Endothelial cell (in vitro differentiated cells): ENCODE data around the gene CCDC178. TPM values are rescaled to one million over a fixed set of nuclear protein-coding genes. Genes with fewer than 3 reads are reported as not detected.

Experiments
- DNase-seq: peaks from one replicate; pipeline ENCODE4 v3.0.0; 2021; ENCODE audit warnings: low spot score
- H3K27ac Mint-ChIP-seq: one replicate; pipeline ENCODE4 v1.8.0; 2021; ENCODE audit warnings: mixed read lengths, inconsistent platforms; ENCODE audit not compliant: unreplicated experiment
- H3K27me3 Mint-ChIP-seq: one replicate; pipeline ENCODE4 v1.8.0; 2021; ENCODE audit warnings: mild to moderate bottlenecking, moderate library complexity, mixed read lengths, inconsistent platforms; ENCODE audit not compliant: unreplicated experiment
- H3K36me3 Mint-ChIP-seq: one replicate; pipeline ENCODE4 v1.8.0; 2021; ENCODE audit warnings: mild to moderate bottlenecking, low read depth, mixed read lengths, inconsistent platforms; ENCODE audit not compliant: unreplicated experiment
- H3K4me1 Mint-ChIP-seq: one replicate; pipeline ENCODE4 v1.8.0; 2021; ENCODE audit warnings: mild to moderate bottlenecking, mixed read lengths, inconsistent platforms; ENCODE audit not compliant: unreplicated experiment
- H3K4me3 Mint-ChIP-seq: one replicate; pipeline ENCODE4 v1.8.0; 2021; ENCODE audit warnings: mild to moderate bottlenecking, mixed read lengths, inconsistent platforms; ENCODE audit not compliant: unreplicated experiment
- H3K9me3 Mint-ChIP-seq: one replicate; pipeline ENCODE4 v1.8.0; 2021; ENCODE audit warnings: mixed read lengths, inconsistent platforms; ENCODE audit not compliant: unreplicated experiment
- CTCF ChIP-seq: fragments of 200-600 bp; sonication (generic); IDR thresholded peaks from one replicate; pipeline ENCODE4 v1.5.0; 2021; ENCODE audit warnings: antibody characterized with exemption; ENCODE audit not compliant: unreplicated experiment
- total RNA-seq: library from RNA; stranded (reverse); fragmentation: NEBNext Ultra II Directional; extraction: Animal tissue kit (Norgen Biotek cat#: 25700); gene quantifications from one replicate; pipeline ENCODE4 v1.2.1, GENCODE V29; 2021; ENCODE audit not compliant: unreplicated experiment

Gene CCDC178
- total RNA-seq, 1 donor from 2014 or later: 5.3 TPM

GRCh38 chr18:33161131-33161530, 279.4 kb downstream of the CCDC178 start:
- H3K4me3 Mint-ChIP-seq: no peak overlapping the region
- no peak overlapping the region for H3K27ac Mint-ChIP-seq
- peaks cover 6% of the 10 kb centered on the region for H3K4me1 Mint-ChIP-seq
- TF ChIP-seq CTCF: no peak
- H3K9me3 Mint-ChIP-seq: no peaks in the 10 kb centered on the region
- H3K27me3 Mint-ChIP-seq: no peaks in the 10 kb centered on the region
- no peak for DNase-seq
- H3K36me3 Mint-ChIP-seq: no peaks in the 10 kb centered on the region

- Mint-ChIP-seq H3K4me1 (peaks cover 6% of the 10 kb centered on the region), H3K9me3 (no peaks in the 10 kb centered on the region), H3K36me3 (no peaks in the 10 kb centered on the region), H3K27me3 (no peaks in the 10 kb centered on the region), H3K4me3 (no peak overlapping the region), H3K27ac (no peak overlapping the region)
- TF ChIP-seq CTCF: no peak
- no peak for DNase-seq
Observed at GRCh38 chr18:33159151-33159550, 281.4 kb downstream of the CCDC178 start.

- no peaks in the 10 kb centered on the region for H3K9me3 Mint-ChIP-seq
- peaks cover 6% of the 10 kb centered on the region for H3K4me1 Mint-ChIP-seq
- DNase-seq: no peak
- TF ChIP-seq CTCF: no peak
- H3K27me3 Mint-ChIP-seq: no peaks in the 10 kb centered on the region
- no peak overlapping the region for H3K27ac Mint-ChIP-seq
- no peaks in the 10 kb centered on the region for H3K36me3 Mint-ChIP-seq
- no peak overlapping the region for H3K4me3 Mint-ChIP-seq
Observed at GRCh38 chr18:33157893-33158292, 282.6 kb downstream of the CCDC178 start.

GRCh38 chr18:33156906-33157470, 283.5 kb downstream of the CCDC178 start:
- no peaks in the 10 kb centered on the region for H3K36me3 Mint-ChIP-seq
- H3K4me1 Mint-ChIP-seq: peaks cover 10% of the 10 kb centered on the region
- DNase-seq: no peak
- no peaks in the 10 kb centered on the region for H3K27me3 Mint-ChIP-seq
- no peak overlapping the region for H3K27ac Mint-ChIP-seq
- TF ChIP-seq CTCF: no peak
- H3K4me3 Mint-ChIP-seq: no peak overlapping the region
- H3K9me3 Mint-ChIP-seq: no peaks in the 10 kb centered on the region

- H3K9me3 Mint-ChIP-seq: no peaks in the 10 kb centered on the region
- H3K36me3 Mint-ChIP-seq: no peaks in the 10 kb centered on the region
- H3K4me3 Mint-ChIP-seq: no peak overlapping the region
Observed at GRCh38 chr18:33154049-33154448, 286.5 kb downstream of the CCDC178 start.

More at GRCh38 chr18:33154049-33154448, 286.5 kb downstream of the CCDC178 start:
- H3K4me1 Mint-ChIP-seq: peaks cover 10% of the 10 kb centered on the region
- H3K27ac Mint-ChIP-seq: no peak overlapping the region
- no peaks in the 10 kb centered on the region for H3K27me3 Mint-ChIP-seq
- no peak for DNase-seq
- no peak for TF ChIP-seq CTCF
